ENCODE results near the gene ALOXE3. TPM values are rescaled to one million over a fixed set of nuclear protein-coding genes. Genes with fewer than 3 reads are reported as not detected.

The ALOXE3 gene
- total and polyA plus RNA-seq, 2 experiments from 2014 or later: 0.10 to 0.27 TPM

DNA sequence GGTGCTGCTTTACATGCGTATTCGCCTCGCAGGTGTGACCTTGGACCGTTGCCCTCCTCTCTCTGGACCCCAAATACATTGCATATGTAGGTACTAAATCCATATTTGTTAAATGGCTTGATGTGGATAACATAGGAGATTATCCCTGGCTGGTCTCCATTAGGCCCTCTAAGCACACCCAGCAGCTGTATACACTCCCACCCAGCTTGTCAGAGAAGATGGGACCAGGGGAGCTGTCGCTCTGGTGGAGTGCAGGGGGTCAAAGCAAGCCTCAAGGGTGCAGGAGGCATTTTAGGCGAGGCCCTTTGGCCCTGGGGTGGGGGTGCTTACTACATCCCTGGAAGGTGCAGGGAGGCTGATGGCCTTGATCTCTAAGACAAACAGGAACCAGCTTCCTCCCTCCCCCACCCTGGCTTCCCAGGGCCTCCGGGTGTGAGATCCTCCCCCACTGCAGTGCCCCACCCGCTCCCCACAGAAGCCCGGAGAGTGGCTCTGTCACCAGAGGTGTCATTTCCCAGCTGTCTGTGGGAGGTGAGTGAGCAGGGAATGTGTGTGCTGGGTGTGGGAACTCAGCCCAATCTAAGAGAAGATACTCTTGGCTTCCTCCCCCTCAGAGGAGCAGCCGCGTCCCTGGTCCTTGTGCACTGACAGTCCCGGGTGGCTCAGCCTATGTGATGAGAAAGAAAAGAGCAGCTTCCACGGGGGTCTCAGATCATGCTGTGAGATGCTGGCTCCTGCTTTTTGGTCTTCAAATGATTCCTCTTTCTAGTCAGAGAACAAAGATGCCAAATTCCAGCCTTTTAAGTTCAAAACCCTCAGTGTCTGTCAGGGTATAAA is 45.9 kb upstream of the ALOXE3 start:
- Mint-ChIP-seq H3K9me3 (no peaks in the 10 kb centered on the region), H3K36me3 (ENCODE audit: low read depth) (peaks cover 21% of the 10 kb centered on the region), H3K27ac (peak overlapping the region; percentile 99), H3K4me3 (peak overlapping the region; percentile 92), H3K4me1 (peaks cover 41% of the 10 kb centered on the region), H3K27me3 (ENCODE audit: insufficient read depth, low read depth, poor library complexity) (peaks cover 16% of the 10 kb centered on the region)
- no peaks in the 10 kb centered on the region for H3K27me3 ChIP-seq (ENCODE audit: insufficient read depth)
- H3K9me2 ChIP-seq (ENCODE audit: insufficient read depth): no peaks in the 10 kb centered on the region
- peaks cover 5% of the 10 kb centered on the region for H4K20me1 ChIP-seq (replicated peaks; ENCODE audit: insufficient read depth)
- peak overlapping the region; percentile 96 for H3K4me3 ChIP-seq
- H3F3A ChIP-seq (replicated peaks; ENCODE audit: low read depth): peaks cover 18% of the 10 kb centered on the region; the same call in 1 of the 2 replicates
- ATAC-seq (peak; percentile 29), DNase-seq (ENCODE audit: low spot score) (peak; percentile 59)
- peak overlapping the region; percentile 93 for H3K4me2 ChIP-seq
- peaks cover 12% of the 10 kb centered on the region; the same call in 1 of the 2 replicates for H3K79me2 ChIP-seq (replicated peaks; ENCODE audit: insufficient read depth)
- H3K27ac ChIP-seq (ENCODE audit: low read depth): peak overlapping the region; percentile 100
- H2AFZ ChIP-seq: peak overlapping the region; percentile 76
- peaks cover 5% of the 10 kb centered on the region; the same call in 1 of the 2 replicates for H3K36me3 ChIP-seq (ENCODE audit: insufficient read depth)
- TF ChIP-seq, protein P1, sequence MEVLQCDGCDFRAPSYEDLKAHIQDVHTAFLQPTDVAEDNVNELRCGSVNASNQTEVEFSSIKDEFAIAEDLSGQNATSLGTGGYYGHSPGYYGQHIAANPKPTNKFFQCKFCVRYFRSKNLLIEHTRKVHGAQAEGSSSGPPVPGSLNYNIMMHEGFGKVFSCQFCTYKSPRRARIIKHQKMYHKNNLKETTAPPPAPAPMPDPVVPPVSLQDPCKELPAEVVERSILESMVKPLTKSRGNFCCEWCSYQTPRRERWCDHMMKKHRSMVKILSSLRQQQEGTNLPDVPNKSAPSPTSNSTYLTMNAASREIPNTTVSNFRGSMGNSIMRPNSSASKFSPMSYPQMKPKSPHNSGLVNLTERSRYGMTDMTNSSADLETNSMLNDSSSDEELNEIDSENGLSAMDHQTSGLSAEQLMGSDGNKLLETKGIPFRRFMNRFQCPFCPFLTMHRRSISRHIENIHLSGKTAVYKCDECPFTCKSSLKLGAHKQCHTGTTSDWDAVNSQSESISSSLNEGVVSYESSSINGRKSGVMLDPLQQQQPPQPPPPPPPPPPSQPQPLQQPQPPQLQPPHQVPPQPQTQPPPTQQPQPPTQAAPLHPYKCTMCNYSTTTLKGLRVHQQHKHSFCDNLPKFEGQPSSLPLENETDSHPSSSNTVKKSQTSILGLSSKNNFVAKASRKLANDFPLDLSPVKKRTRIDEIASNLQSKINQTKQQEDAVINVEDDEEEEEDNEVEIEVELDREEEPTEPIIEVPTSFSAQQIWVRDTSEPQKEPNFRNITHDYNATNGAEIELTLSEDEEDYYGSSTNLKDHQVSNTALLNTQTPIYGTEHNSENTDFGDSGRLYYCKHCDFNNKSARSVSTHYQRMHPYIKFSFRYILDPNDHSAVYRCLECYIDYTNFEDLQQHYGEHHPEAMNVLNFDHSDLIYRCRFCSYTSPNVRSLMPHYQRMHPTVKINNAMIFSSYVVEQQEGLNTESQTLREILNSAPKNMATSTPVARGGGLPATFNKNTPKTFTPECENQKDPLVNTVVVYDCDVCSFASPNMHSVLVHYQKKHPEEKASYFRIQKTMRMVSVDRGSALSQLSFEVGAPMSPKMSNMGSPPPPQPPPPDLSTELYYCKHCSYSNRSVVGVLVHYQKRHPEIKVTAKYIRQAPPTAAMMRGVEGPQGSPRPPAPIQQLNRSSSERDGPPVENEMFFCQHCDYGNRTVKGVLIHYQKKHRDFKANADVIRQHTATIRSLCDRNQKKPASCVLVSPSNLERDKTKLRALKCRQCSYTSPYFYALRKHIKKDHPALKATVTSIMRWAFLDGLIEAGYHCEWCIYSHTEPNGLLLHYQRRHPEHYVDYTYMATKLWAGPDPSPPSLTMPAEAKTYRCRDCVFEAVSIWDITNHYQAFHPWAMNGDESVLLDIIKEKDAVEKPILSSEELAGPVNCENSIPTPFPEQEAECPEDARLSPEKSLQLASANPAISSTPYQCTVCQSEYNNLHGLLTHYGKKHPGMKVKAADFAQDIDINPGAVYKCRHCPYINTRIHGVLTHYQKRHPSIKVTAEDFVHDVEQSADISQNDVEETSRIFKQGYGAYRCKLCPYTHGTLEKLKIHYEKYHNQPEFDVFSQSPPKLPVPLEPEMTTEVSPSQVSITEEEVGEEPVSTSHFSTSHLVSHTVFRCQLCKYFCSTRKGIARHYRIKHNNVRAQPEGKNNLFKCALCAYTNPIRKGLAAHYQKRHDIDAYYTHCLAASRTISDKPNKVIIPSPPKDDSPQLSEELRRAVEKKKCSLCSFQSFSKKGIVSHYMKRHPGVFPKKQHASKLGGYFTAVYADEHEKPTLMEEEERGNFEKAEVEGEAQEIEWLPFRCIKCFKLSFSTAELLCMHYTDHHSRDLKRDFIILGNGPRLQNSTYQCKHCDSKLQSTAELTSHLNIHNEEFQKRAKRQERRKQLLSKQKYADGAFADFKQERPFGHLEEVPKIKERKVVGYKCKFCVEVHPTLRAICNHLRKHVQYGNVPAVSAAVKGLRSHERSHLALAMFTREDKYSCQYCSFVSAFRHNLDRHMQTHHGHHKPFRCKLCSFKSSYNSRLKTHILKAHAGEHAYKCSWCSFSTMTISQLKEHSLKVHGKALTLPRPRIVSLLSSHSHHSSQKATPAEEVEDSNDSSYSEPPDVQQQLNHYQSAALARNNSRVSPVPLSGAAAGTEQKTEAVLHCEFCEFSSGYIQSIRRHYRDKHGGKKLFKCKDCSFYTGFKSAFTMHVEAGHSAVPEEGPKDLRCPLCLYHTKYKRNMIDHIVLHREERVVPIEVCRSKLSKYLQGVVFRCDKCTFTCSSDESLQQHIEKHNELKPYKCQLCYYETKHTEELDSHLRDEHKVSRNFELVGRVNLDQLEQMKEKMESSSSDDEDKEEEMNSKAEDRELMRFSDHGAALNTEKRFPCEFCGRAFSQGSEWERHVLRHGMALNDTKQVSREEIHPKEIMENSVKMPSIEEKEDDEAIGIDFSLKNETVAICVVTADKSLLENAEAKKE (CRISPR knock-in tag; IDR thresholded peaks at IDR 0.05): no peak
- TF ChIP-seq JUNB (IDR thresholded peaks at IDR 0.05; ENCODE audit: unreplicated experiment) (no peak), ZNF114 (CRISPR knock-in tag; IDR thresholded peaks at IDR 0.05) (no peak), REST (IDR thresholded peaks at IDR 0.05; ENCODE audit: unreplicated experiment) (no peak), EZH2 (IDR thresholded peaks at IDR 0.05; ENCODE audit: low read depth, unreplicated experiment) (no peak), ZNF331 (CRISPR knock-in tag; IDR thresholded peaks at IDR 0.05; ENCODE audit: low read depth) (no peak), CREB1 (CRISPR knock-in tag; IDR thresholded peaks at IDR 0.05; ENCODE audit: low read depth) (no peak), STAT1 (IDR thresholded peaks at IDR 0.05; ENCODE audit: unreplicated experiment) (no peak)
- H3K4me1 ChIP-seq (ENCODE audit: insufficient read depth): peaks cover 25% of the 10 kb centered on the region

All from GM23338 (cell line).